Left lobe of liver (tissue), 2 donors: Measurements from ENCODE around the gene HUNK. TPM values are rescaled to one million over a fixed set of nuclear protein-coding genes. Genes with fewer than 3 reads are reported as not detected.
"Not testable (repeated sequence)": the region's sequence is repeated elsewhere in the genome, so short reads cannot be mapped to it uniquely, and the experiment has no call there.

ENCODE experiments used
- ATAC-seq: fragments of 200-7000 bp; cut with Tn5 transposase; one replicate; pipeline ENCODE4 v1.9.1; 2020; ENCODE audit warnings: mild to moderate bottlenecking, moderate library complexity
- DNase-seq: peaks from one replicate; pipeline ENCODE4 v3.0.0-alpha.2; 2020; ENCODE audit warnings: low spot score
- total RNA-seq: library from RNA; stranded (reverse); gene quantifications from one replicate; pipeline ENCODE4 v1.2.1, GENCODE V29; 2021
- donor health status: DM: no; HTN: no; CAD: no; lungs with moderate emphysema.
- donor health status: DM: no; HTN: yes; CAD: no.

The HUNK gene
- total RNA-seq, 1 donor from 2014 or later: 0.55 TPM

- ATAC-seq: no peak
- no peak for DNase-seq
Measured at GRCh38 chr21:31870472-31871193, 2.2 kb upstream of the HUNK start.

- not testable (repeated sequence) for DNase-seq, ATAC-seq
Measured at GRCh38 chr21:31871371-31871770, 1.4 kb upstream of the HUNK start.

GRCh38 chr21:31872072-31872451 lies 758 bp upstream of the HUNK start:
- ATAC-seq: no peak
- no peak for DNase-seq

- DNase-seq: no peak
- ATAC-seq: peak; percentile 33
Measured at GRCh38 chr21:31873275-31873695, 465 bp downstream of the HUNK start.

GRCh38 chr21:31873696-31874599 lies 1.1 kb downstream of the HUNK start:
- ATAC-seq (peak; percentile 46), DNase-seq (no peak)

GRCh38 chr21:31874812-31875212 lies 2.0 kb downstream of the HUNK start:
- no peak for DNase-seq
- ATAC-seq: no peak

- DNase-seq (no peak), ATAC-seq (no peak)
Measured at GRCh38 chr21:31875496-31876015, 2.7 kb downstream of the HUNK start.

GRCh38 chr21:31877463-31877957 lies 4.7 kb downstream of the HUNK start:
- ATAC-seq: no peak
- DNase-seq: no peak

- ATAC-seq (no peak), DNase-seq (no peak)
Measured at GRCh38 chr21:31878831-31879230, 6.0 kb downstream of the HUNK start.

- ATAC-seq: no peak
- DNase-seq: no peak
Measured at GRCh38 chr21:31879241-31879650, 6.4 kb downstream of the HUNK start.

- no peak for DNase-seq
- ATAC-seq: no peak
Measured at GRCh38 chr21:31879911-31880310, 7.1 kb downstream of the HUNK start.

GRCh38 chr21:31880816-31881215 lies 8.0 kb downstream of the HUNK start:
- ATAC-seq: no peak
- DNase-seq: no peak

- ATAC-seq (no peak), DNase-seq (no peak)
Measured at GRCh38 chr21:31882711-31883110, 9.9 kb downstream of the HUNK start.

GRCh38 chr21:31885146-31885545 lies 12.3 kb downstream of the HUNK start:
- ATAC-seq (no peak), DNase-seq (no peak)

- DNase-seq (no peak), ATAC-seq (no peak)
Measured at GRCh38 chr21:31886915-31887314, 14.1 kb downstream of the HUNK start.

- DNase-seq (no peak), ATAC-seq (peak; percentile 71)
Measured at GRCh38 chr21:31887391-31887841, 14.6 kb downstream of the HUNK start.

- ATAC-seq (no peak), DNase-seq (no peak)
Measured at GRCh38 chr21:31888936-31889371, 16.1 kb downstream of the HUNK start.

GRCh38 chr21:31889460-31889859 lies 16.6 kb downstream of the HUNK start:
- DNase-seq: no peak
- ATAC-seq: no peak

GRCh38 chr21:31892686-31893085 lies 19.9 kb downstream of the HUNK start:
- DNase-seq (no peak), ATAC-seq (no peak)

GRCh38 chr21:31893851-31894415 lies 21.1 kb downstream of the HUNK start:
- no peak for DNase-seq
- no peak for ATAC-seq

- no peak for DNase-seq
- ATAC-seq: no peak
Measured at GRCh38 chr21:31894457-31894856, 21.6 kb downstream of the HUNK start.
